ENCODE measurements around the gene BCAS4.
"Not testable (repeated sequence)": the region's sequence is repeated elsewhere in the genome, so short reads cannot be mapped to it uniquely, and the experiment has no call there.

Gene BCAS4

DNA sequence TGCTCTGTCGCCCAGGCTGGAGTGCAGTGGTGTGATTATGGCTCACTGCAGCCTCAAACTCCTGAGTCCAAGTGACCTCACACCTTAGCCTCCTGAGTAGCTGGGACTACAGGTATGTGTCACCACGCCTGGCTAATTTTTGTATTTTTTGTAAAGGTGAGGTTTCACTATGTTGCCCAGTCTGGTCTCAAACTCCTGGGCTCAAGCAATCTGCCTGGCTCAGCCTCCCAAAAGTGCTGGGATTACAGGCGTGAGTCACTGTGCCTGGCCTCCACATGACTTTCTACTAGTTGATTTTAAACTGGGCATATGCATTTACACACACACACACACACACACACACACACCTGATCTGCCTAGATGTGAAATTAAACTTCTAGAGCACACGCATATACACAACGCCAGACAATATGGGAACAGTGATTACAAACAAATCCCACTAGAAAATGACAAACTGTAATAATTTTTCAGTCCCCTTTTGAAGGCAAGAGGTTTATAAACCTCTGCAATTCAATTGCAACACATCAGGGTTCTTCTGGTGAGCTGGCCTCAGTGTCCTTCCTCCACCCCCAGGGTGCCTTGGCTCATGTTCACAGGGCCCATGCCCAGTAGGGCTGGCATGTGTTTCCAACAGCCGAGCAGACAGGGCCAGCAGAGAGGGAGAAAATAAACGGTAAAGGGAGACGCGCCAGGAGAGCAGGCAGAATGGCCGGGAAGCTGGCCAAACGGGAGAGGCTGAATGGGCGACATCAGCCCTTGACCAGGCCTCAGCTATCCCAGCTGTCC is 32.2 kb upstream of the BCAS4 start (continued):
- no peak for TF ChIP-seq ZNF549 (tag by site-specific recombination; IDR thresholded peaks at IDR 0.05)
- no peak for TF ChIP-seq ZBTB21 (tag by site-specific recombination; IDR thresholded peaks at IDR 0.05)
- no peak for TF ChIP-seq OVOL3 (tag by site-specific recombination; IDR thresholded peaks at IDR 0.05)
- TF ChIP-seq OSR2 (tag by site-specific recombination; IDR thresholded peaks at IDR 0.05): no peak
- TF ChIP-seq, protein P1, sequence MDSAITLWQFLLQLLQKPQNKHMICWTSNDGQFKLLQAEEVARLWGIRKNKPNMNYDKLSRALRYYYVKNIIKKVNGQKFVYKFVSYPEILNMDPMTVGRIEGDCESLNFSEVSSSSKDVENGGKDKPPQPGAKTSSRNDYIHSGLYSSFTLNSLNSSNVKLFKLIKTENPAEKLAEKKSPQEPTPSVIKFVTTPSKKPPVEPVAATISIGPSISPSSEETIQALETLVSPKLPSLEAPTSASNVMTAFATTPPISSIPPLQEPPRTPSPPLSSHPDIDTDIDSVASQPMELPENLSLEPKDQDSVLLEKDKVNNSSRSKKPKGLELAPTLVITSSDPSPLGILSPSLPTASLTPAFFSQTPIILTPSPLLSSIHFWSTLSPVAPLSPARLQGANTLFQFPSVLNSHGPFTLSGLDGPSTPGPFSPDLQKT (IDR thresholded peaks at IDR 0.05; ENCODE audit: borderline replicate concordance, low read depth, low read length): no peak
- TF ChIP-seq BCL11A (tag by site-specific recombination; IDR thresholded peaks at IDR 0.05; ENCODE audit: low read depth): no peak
- no peak for TF ChIP-seq MYNN (tag by site-specific recombination; IDR thresholded peaks at IDR 0.05; ENCODE audit: borderline replicate concordance)
- TF ChIP-seq ZNF341 (tag by site-specific recombination; IDR thresholded peaks at IDR 0.05; ENCODE audit: low read depth): no peak

GRCh38 chr20:50763550-50764458 is 31.1 kb upstream of the BCAS4 start:
- POLR2A ChIA-PET; H3K4me1 ChIP-seq (ENCODE audit: control insufficient read depth, insufficient read depth, low read length); H3K4me3 ChIP-seq (ENCODE audit: low read depth, low read length); H3K9me3 ChIP-seq (ENCODE audit: control insufficient read depth, insufficient read depth, low read depth, low read length); H3K27ac ChIP-seq (ENCODE audit: extremely low read depth, low read depth, low read length); H3K36me3 ChIP-seq (ENCODE audit: control insufficient read depth in 2 of 2, insufficient read depth in 1 of 2, low read length in 2 of 2): not testable (repeated sequence)
- CTCF ChIA-PET: interaction anchor here (0.7 to 1.3 kb wide), 3 partner anchors 138 to 162 kb away, joined by 3 read pairs; no protein-coding TSS in a partner anchor

- H3K27ac ChIP-seq (ENCODE audit: extremely low read depth, low read depth, low read length); H3K36me3 ChIP-seq (ENCODE audit: control insufficient read depth in 2 of 2, insufficient read depth in 1 of 2, low read length in 2 of 2); POLR2A ChIA-PET; H3K9me3 ChIP-seq (ENCODE audit: control insufficient read depth, insufficient read depth, low read depth, low read length); H3K4me1 ChIP-seq (ENCODE audit: control insufficient read depth, insufficient read depth, low read length); H3K4me3 ChIP-seq (ENCODE audit: low read depth, low read length): not testable (repeated sequence)
- CTCF ChIA-PET: interaction anchor here (0.6 to 2.1 kb wide), 2 partner anchors 15 to 223 kb away, joined by 3 to 7 read pairs; no protein-coding TSS in a partner anchor
These were observed 29.6 kb upstream of the BCAS4 start for GRCh38 chr20:50765251-50765650.

DNA sequence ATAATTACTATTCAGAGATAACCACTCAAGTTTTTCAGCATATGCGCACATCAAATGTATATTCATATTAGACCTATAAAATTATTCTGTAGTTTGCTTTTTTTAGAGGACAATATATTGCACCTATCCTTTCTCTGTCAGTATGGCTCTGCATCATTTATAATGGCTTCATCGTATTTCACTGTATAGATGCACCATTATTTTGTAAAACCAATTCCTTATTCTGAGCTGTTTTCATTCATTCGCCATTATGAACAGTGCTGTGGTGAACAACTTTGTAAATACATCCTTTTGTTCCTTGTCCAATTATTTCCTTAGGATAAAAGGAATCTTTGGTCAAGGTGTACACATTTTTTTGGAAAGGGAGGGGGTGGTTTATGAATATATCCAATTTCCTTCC is 29.2 kb upstream of the BCAS4 start:
- ChIA-PET POLR2A (no interaction called here), CTCF (interaction anchor here (1.7 to 2.1 kb wide), 2 partner anchors 16 to 22 kb away, joined by 6 to 7 read pairs; no protein-coding TSS in a partner anchor)
- no peak for TF ChIP-seq SETDB1 (IDR thresholded peaks at IDR 0.05; ENCODE audit: insufficient read length, low read length)
- TF ChIP-seq PRDM6 (tag by site-specific recombination; IDR thresholded peaks at IDR 0.05): 0 out of 2 replicates have a peak, but pooled peaks have one; percentile 23
- H3K27ac ChIP-seq (ENCODE audit: extremely low read depth, low read depth, low read length): no peak overlapping the region
- H3K4me1 ChIP-seq (ENCODE audit: control insufficient read depth, insufficient read depth, low read length): peaks cover 3% of the 10 kb centered on the region; the same call in 1 of the 2 replicates
- H3K36me3 ChIP-seq (ENCODE audit: control insufficient read depth in 2 of 2, insufficient read depth in 1 of 2, low read length in 2 of 2): no peaks in the 10 kb centered on the region
- H3K9me3 ChIP-seq (ENCODE audit: control insufficient read depth, insufficient read depth, low read depth, low read length): no peaks in the 10 kb centered on the region
- H3K4me3 ChIP-seq (ENCODE audit: low read depth, low read length): no peak overlapping the region
